K562 (cell line): ENCODE results near the gene TBCEL. TPM values are rescaled to one million over a fixed set of nuclear protein-coding genes. Genes with fewer than 3 reads are reported as not detected.

ENCODE experiments used
- ATAC-seq: fragments of 200-7000 bp; cut with Tn5 transposase; 3 replicates; pipeline ENCODE4 v1.9.1; 2020; ENCODE audit warnings: moderate library complexity
- BruUV-seq: library from RNA; stranded (reverse); fragments of 400-500 nt; replicated peaks from 2 replicates; lab custom pipeline; 2021; lab: Mats Ljungman, UMichigan
- CTCF ChIA-PET: fragments of 300-600 bp; formaldehyde crosslinking; extraction: SDS; loops from one replicate; lab custom pipeline; 2021; ENCODE audit warnings: low intra/inter-chr PET ratio; lab: Yijun Ruan, JAX
- POLR2A ChIA-PET: fragments of 300-600, 350-650 bp; sonication (Branson Sonifier 250); formaldehyde crosslinking; extraction: SDS; loops from one replicate; lab custom pipeline; 2021; ENCODE audit warnings: antibody characterized with exemption, inconsistent platforms; lab: Yijun Ruan, JAX
- DNase-seq, 4 experiments: peaks; one replicate each; pipeline versions ENCODE4 v3.0.0 to v3.0.0-alpha.2; 2011 to 2018; ENCODE audit warnings: low spot score in 3 of 4, mixed read lengths in 3 of 4; ENCODE audit errors: extremely low read depth in 1 of 4
- FAIRE-seq: peaks from 2 replicates; lab custom pipeline; 2011; peaks lifted over from hg19 to GRCh38; lab: Jason Lieb, UNC
- H2AFZ ChIP-seq: 2 replicates; pipeline ENCODE4 v1.6.0; 2011; ENCODE audit warnings: low read depth, low read length, control low read depth, inconsistent platforms
- H3K27ac ChIP-seq: fragments of 200-600 bp; 3 replicates; pipeline ENCODE4 v1.8.0; 2011; ENCODE audit warnings: low read depth, mild to moderate bottlenecking, control low read depth, inconsistent platforms, low read length, moderate library complexity, mixed read lengths; ENCODE audit errors: extremely low read depth
- H3K27me3 ChIP-seq, 2 experiments: fragments of 300-600 bp in 1 of 2; 2 replicates in 1 of 2; 3 replicates in 1 of 2; pipeline versions ENCODE4 v1.6.0 to v1.8.0; 2011; ENCODE audit warnings: inconsistent platforms in 2 of 2, low read length in 2 of 2, mild to moderate bottlenecking in 1 of 2, mixed read lengths in 1 of 2, moderate library complexity in 1 of 2; ENCODE audit not compliant: control insufficient read depth in 2 of 2, insufficient read depth in 2 of 2
- H3K36me3 ChIP-seq: fragments of 300-600 bp; 3 replicates; pipeline ENCODE4 v1.8.0; 2011; ENCODE audit warnings: mild to moderate bottlenecking, low read length, inconsistent platforms; ENCODE audit not compliant: control insufficient read depth, insufficient read depth
- H3K4me1 ChIP-seq, 2 experiments: fragments of 200-600 bp in 1 of 2; replicated peaks in 1 of 2; 2 replicates in 1 of 2; 3 replicates in 1 of 2; pipeline versions ENCODE4 v1.5.1 to v1.8.0; 2011; ENCODE audit warnings: inconsistent platforms in 2 of 2, low read length in 2 of 2, mild to moderate bottlenecking in 1 of 2, mixed read lengths in 1 of 2, moderate library complexity in 1 of 2; ENCODE audit not compliant: control insufficient read depth in 2 of 2, insufficient read depth in 2 of 2
- H3K4me2 ChIP-seq: 2 replicates; pipeline ENCODE4 v1.6.1; 2011; ENCODE audit warnings: low read length, control low read depth, inconsistent platforms, mixed read lengths; ENCODE audit not compliant: insufficient read depth
- H3K4me3 ChIP-seq: fragments of 200-600 bp; sonication (generic), shearing (Covaris generic); 2 replicates; pipeline ENCODE4 v1.5.1; 2016; ENCODE audit warnings: control low read depth, inconsistent platforms
- H3K79me2 ChIP-seq: fragments of 200-600 bp; 3 replicates; pipeline ENCODE4 v1.8.0; 2011; ENCODE audit warnings: low read length, inconsistent platforms; ENCODE audit not compliant: control insufficient read depth, insufficient read depth
- H3K9ac ChIP-seq, 2 experiments: 2 replicates each; pipeline versions ENCODE4 v1.6.0 to v1.6.1; 2011; ENCODE audit warnings: low read depth in 2 of 2, low read length in 2 of 2, control low read depth in 1 of 2, inconsistent platforms in 1 of 2, mild to moderate bottlenecking in 1 of 2, mixed read lengths in 1 of 2; ENCODE audit not compliant: insufficient read depth in 1 of 2
- H3K9me1 ChIP-seq: one replicate; pipeline ENCODE4 v1.6.0; 2011; ENCODE audit warnings: inconsistent platforms, mild to moderate bottlenecking, low read length, moderate library complexity; ENCODE audit not compliant: control insufficient read depth, insufficient read depth
- H3K9me3 ChIP-seq: replicated peaks from 2 replicates; pipeline ENCODE4 v1.5.1; 2011; ENCODE audit warnings: low read depth, low read length, inconsistent platforms; ENCODE audit not compliant: control insufficient read depth, insufficient read depth
- H4K20me1 ChIP-seq: replicated peaks from 2 replicates; pipeline ENCODE4 v1.6.1; 2011; ENCODE audit warnings: low read length, inconsistent platforms, mixed read lengths; ENCODE audit not compliant: control insufficient read depth, insufficient read depth
- FUS ChIP-seq: fragments of 200-400 bp; formaldehyde crosslinking; optimal IDR thresholded peaks from 2 replicates; pipeline ENCODE3; 2017; ENCODE audit warnings: low read depth, low read length
- HINFP ChIP-seq: fragments of 450-650 bp; conservative IDR thresholded peaks from 2 replicates; pipeline ENCODE4 v1.6.1; 2016; ENCODE audit warnings: missing genetic modification characterization, low read depth, mild to moderate bottlenecking, control low read depth, missing compliant biosample characterization
- MAFG ChIP-seq: fragments of 450-650 bp; conservative IDR thresholded peaks from 2 replicates; pipeline ENCODE4 v1.6.1; 2016; ENCODE audit warnings: missing genetic modification characterization, missing compliant biosample characterization
- NKRF ChIP-seq: fragments of 450-650 bp; IDR thresholded peaks from 2 replicates; pipeline ENCODE4 v1.6.1; 2016; ENCODE audit warnings: borderline replicate concordance
- POLR3A ChIP-seq: IDR thresholded peaks from 2 replicates; pipeline ENCODE4 v1.6.1; 2011; ENCODE audit warnings: borderline replicate concordance, mild to moderate bottlenecking, moderate library complexity; ENCODE audit not compliant: insufficient read length, insufficient read depth; ENCODE audit errors: extremely low read depth
- PRPF4 ChIP-seq: fragments of 200-400 bp; formaldehyde crosslinking; IDR thresholded peaks from one replicate; pipeline ENCODE4 v1.6.1; 2017; ENCODE audit warnings: low read length, low read depth, mild to moderate bottlenecking; ENCODE audit not compliant: insufficient read depth, poor library complexity, severe bottlenecking
- TAF9B ChIP-seq: fragments of 450-650 bp; IDR thresholded peaks from 2 replicates; pipeline ENCODE4 v1.6.1; 2018; ENCODE audit warnings: mild to moderate bottlenecking; ENCODE audit not compliant: partially characterized antibody
- TAL1 ChIP-seq: fragments of 450-650 bp; IDR thresholded peaks from 2 replicates; pipeline ENCODE4 v1.6.1; 2016; ENCODE audit warnings: mild to moderate bottlenecking
- ZNF316 ChIP-seq: fragments of 450-650 bp; IDR thresholded peaks from 2 replicates; pipeline ENCODE4 v1.6.1; 2016
- ZNF764 ChIP-seq: fragments of 250-450 bp; sonication (Bioruptor Pico); IDR thresholded peaks from 2 replicates; pipeline ENCODE4 v1.4.0; 2020; ENCODE audit warnings: low read depth, mild to moderate bottlenecking, moderate library complexity
- ZZZ3 ChIP-seq: fragments of 450-650 bp; IDR thresholded peaks from 2 replicates; pipeline ENCODE4 v1.6.1; 2016; ENCODE audit warnings: antibody characterized with exemption, mild to moderate bottlenecking, moderate library complexity
- WGBS: fragments of 100-300 bp; shearing (Covaris generic); methylation state at CpG from one replicate; pipeline ENCODE4 v1.1.6; 2016; ENCODE audit warnings: low coverage, mixed read lengths; ENCODE audit not compliant: insufficient coverage; ENCODE audit errors: missing lambda C conversion rate; 5-methylcytosine and 5-hydroxymethylcytosine counted together
- in situ Hi-C: fragments of 300-500 bp; cut with MboI; formaldehyde crosslinking; loops from 4 replicates; pipeline ENCODE4 v1.15.0; 2018; ENCODE audit warnings: inconsistent platforms, mixed read lengths
- intact Hi-C: fragments of 100-400 bp; cut with micrococcal nuclease; formaldehyde crosslinking; loops from 2 replicates; pipeline ENCODE4 v1.14.2; 2022
- polyA plus RNA-seq, 8 experiments: library from polyadenylated mRNA; depleted of rRNA in 4 of 8; stranded (reverse) in 5 of 8; unstranded in 3 of 8; fragments of >200 nt; fragmentation: Nextera tagmentation in 2 of 8; fragmentation: Illumina TruSeq in 1 of 8; extraction: Ambion mirVana in 2 of 8; extraction: Trizol in 1 of 8; gene quantifications; 2 replicates each; pipeline versions ENCODE4 v1.2.1 to v1.2.3, GENCODE V29; 2011 to 2014; ENCODE audit warnings: inconsistent platforms in 1 of 8, missing spikeins in 1 of 8
- total RNA-seq, 7 experiments: library from RNA; depleted of rRNA in 6 of 7; stranded (reverse); fragments of >200 nt in 6 of 7; fragmentation: Illumina TruSeq in 2 of 7; extraction: Trizol in 2 of 7; gene quantifications; 2 replicates each; pipeline versions ENCODE4 v1.2.1 to v1.2.3, GENCODE V29; 2011 to 2021; ENCODE audit warnings: low replicate concordance in 1 of 7

TBCEL gene
- total and polyA plus RNA-seq, 9 of the 15 experiments (the other 6 are each of a cell fraction or from before 2014, with no cell fraction given), result 0.39 to 2.3 (median 1.4) TPM

- TF ChIP-seq ZNF316 (peak; percentile 50), MAFG (tag) (peak; percentile 51; the same call in 1 of the 2 replicates), PRPF4 (no peak)
- Histone ChIP-seq H3K4me1 (no peaks in the 10 kb centered on the region), H2AFZ (no peak overlapping the region), H3K9ac (no peak overlapping the region), H3K36me3 (no peaks in the 10 kb centered on the region), H3K79me2 (no peaks in the 10 kb centered on the region), H3K4me3 (no peak overlapping the region), H3K27me3 (peaks cover 4 to 7% of the 10 kb centered on the region in 2 experiments; a peak in 3 of 5 replicates), H3K27ac (no peak overlapping the region), H4K20me1 (no peaks in the 10 kb centered on the region), H3K9me3 (no peaks in the 10 kb centered on the region), H3K4me2 (no peak overlapping the region), H3K9me1 (no peaks in the 10 kb centered on the region)
- intact Hi-C loops, result no loop called here
- no TSS peak for BruUV-seq
- in situ Hi-C loops, result no loop called here
- FAIRE-seq, result no peak
- ChIA-PET POLR2A (no interaction called here), CTCF (no interaction called here)
- WGBS, result 0% methylated on average over 4 of the region's 4 CpGs
- ATAC-seq, result no peak
- DNase-seq, result no peak
Measured at GRCh38 chr11:121099364-121099763, 75.5 kb downstream of the TBCEL start.

GRCh38 chr11:121099885-121100284, 76.0 kb downstream of the TBCEL start:
- no peak overlapping the region for H3K9ac ChIP-seq
- H3K27me3 ChIP-seq, result peaks cover 4 to 12% of the 10 kb centered on the region in 2 experiments; a peak in 4 of 5 replicates
- ATAC-seq (no peak), DNase-seq (no peak), FAIRE-seq (no peak)
- no peaks in the 10 kb centered on the region for H3K9me3 ChIP-seq
- no TSS peak for BruUV-seq
- intact Hi-C loops (no loop called here), in situ Hi-C loops (no loop called here)
- H3K27ac ChIP-seq, result no peak overlapping the region
- CTCF ChIA-PET, result no interaction called here
- H3K36me3 ChIP-seq, result no peaks in the 10 kb centered on the region
- POLR2A ChIA-PET, result no interaction called here
- H2AFZ ChIP-seq, result no peak overlapping the region
- H3K9me1 ChIP-seq, result no peaks in the 10 kb centered on the region
- no peak overlapping the region for H3K4me3 ChIP-seq
- no peaks in the 10 kb centered on the region for H3K4me1 ChIP-seq
- H3K79me2 ChIP-seq, result no peaks in the 10 kb centered on the region
- no peak overlapping the region for H3K4me2 ChIP-seq
- 0% methylated on average over 4 of the region's 4 CpGs for WGBS
- no peaks in the 10 kb centered on the region for H4K20me1 ChIP-seq
- no peak for TF ChIP-seq TAL1
- TF ChIP-seq HINFP (tag), result no peak
- TF ChIP-seq POLR3A, result no peak
- no peak for TF ChIP-seq TAF9B
- TF ChIP-seq NKRF, result no peak
- no peak for TF ChIP-seq ZZZ3
- TF ChIP-seq FUS, result no peak
- TF ChIP-seq ZNF764, result no peak
